Measurements from ENCODE around the gene PSMA1.
"Not testable (repeated sequence)": the region's sequence is repeated elsewhere in the genome, so short reads cannot be mapped to it uniquely, and the experiment has no call there.

The PSMA1 gene

DNA sequence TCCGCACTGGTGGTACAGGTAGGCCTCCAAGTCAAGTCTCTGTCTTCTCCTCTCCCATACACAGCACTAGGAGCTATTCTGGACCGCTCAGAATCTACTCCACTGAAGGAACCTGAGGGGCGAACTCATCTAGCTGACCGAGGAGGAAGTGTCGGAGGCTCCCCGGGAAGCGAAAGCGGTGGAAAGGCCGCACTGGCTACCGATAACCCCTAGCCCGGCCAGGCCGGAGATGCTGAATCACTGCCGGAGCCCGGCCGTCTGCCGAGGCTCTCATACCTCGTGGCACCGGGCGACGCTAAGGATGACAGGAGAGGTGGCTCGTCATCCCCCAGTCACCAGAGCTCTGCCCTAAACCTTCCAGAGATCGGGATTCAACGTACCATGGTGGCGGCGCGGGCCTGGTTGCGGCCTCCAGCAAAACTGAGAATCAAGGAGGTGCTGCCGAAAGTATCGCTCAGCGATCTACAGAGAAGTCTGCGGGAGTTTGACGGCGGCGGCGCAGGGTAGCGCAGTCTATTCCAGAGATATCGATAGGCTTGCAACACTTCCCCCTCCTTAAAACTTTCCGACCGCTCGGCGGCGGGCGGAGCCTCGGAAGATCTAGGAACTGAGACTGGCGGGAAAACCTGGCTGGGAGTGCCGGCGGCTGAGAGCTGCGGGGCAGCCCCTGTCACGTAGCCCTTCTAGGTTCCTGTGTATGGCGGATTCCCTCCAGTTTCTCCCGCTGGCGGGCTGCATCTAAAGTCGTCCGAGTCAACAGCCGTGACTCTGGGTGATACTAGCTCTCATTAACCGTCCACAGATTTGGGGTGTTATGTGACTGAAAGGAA is at the start of gene PSMA1:
PSMA1 (minus strand) TSS at position 470 of the 830 bp plus-strand sequence; CDS start at position 383, 87 bp downstream.
- peak; percentile 78 to 83 for DNase-seq (ENCODE audit: extremely low read depth in 1 of 2, low read depth in 1 of 2)

DNA sequence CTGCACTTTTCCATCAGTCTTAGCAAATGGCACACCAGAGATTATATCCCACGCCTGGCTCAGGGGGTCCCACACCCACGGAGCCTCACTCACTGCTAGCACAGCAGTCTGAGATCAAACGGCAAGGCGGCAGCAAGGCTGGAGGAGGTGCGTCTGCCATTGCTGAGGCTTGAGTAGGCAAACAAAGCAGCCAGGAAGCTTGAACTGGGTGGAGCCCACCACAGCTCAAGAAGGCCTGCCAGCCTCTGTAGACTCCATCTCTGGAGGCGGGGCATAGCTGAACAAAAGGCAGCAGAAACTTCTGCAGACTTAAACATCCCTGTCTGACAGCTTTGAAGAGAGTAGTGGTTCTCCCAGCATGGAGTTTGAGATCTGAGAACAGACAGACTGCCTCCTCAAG is 49.3 kb upstream of the PSMA1 start:
- DNase-seq (ENCODE audit: extremely low read depth in 1 of 2, low read depth in 1 of 2), result not testable (repeated sequence)

DNA sequence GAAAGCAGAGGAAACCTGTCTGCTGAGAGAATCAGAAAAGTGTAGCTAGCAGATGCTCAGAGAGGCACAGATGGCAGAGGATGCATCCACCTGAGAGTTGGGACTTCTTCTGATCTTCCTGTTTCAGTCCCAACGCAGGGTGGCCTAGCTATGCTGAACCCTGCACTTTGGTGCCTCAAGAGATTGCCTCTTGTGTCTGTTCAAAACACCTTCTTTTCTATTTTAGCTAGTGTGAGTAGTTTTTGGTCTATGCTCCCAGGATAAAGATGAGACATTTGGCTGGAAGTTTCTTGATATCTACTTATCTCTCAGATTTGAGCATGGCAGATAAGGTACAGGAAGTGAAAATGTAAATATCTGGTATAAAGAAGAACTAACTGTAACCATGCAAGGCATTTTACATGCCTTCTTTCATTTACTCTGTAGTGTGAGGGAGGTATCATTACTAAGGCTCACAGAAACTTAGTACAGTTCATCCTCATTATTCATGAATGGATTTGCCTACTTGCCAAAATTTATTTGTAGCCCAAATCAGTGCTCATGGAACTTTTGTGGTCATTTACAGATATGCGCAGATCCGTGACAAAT is 47.0 kb upstream of the PSMA1 start:
- no peak for DNase-seq (ENCODE audit: extremely low read depth in 1 of 2, low read depth in 1 of 2)

DNA sequence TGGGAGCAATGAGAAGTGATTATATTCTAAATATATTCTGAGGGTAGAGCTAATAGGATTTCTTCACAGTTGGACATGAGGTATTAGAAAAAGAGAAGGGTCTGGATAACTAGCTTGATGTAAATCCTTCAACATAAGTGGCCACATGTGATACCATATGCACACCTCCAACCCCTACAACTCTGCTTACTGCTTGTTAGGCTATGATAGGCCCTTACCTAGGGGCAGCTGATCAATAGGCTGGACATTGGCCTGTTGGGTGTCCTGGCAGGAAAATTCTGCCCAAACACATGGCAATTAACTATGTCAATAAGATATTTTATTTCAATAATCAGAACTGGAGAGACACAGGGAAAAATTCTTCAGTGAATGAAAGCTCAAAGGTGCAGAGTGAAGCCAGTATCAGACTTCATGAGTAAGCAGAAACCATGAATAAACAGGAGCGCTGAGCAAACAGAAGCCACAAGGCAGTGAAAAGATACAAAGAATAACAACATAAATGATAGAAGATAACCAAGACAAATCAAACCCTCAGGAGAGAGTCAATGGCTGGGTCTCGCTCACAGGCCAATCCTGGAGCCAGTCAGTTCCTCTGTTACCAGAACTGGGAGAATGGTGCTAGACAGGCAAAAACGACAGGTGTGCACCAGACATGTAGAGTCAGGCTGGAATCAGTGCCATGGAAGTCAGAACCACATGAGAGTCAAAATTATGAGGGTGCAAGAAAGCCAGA is 46.3 kb upstream of the PSMA1 start:
- no peak for DNase-seq (ENCODE audit: extremely low read depth in 1 of 2, low read depth in 1 of 2)

DNA sequence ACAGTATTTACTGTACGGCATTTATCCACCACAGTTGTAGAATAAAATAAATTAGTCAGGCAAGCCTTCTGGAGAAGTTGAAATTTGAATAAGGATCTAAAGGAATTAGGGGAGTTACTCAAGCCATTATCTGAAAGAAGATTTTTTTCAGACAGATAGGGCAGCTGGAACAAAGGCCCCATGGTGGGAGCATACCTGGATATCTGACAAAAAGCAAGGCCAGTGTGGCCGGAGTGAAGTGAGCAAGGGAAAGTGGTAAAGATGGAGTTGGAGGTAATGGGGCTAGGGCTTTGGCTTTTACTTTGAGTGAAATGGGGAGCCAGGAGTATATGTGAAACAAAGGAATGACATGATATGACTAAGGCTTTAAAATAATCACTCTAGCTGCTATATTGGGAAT is 45.7 kb upstream of the PSMA1 start:
- DNase-seq (ENCODE audit: extremely low read depth in 1 of 2, low read depth in 1 of 2), result no peak

DNA sequence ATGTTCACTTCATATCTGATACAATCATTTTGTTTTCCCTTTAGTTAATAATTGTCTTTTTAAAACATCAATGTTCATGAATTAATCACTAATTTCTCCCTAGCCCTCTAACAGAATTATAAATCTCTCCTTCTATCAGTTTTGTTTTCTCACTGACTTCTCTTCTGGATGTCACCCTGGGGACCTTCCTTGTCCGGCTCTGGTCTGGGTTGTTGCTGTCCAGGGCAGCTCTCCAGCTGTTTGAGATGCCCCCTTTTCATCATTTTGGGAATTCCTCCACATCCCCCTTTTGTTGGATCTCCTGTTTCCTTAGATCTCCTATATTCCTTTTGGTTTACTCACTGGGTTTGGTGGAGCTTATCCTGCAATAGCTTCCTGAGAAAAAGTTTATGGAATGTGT is 35.6 kb upstream of the PSMA1 start:
- no peak for DNase-seq (ENCODE audit: extremely low read depth in 1 of 2, low read depth in 1 of 2)

DNA sequence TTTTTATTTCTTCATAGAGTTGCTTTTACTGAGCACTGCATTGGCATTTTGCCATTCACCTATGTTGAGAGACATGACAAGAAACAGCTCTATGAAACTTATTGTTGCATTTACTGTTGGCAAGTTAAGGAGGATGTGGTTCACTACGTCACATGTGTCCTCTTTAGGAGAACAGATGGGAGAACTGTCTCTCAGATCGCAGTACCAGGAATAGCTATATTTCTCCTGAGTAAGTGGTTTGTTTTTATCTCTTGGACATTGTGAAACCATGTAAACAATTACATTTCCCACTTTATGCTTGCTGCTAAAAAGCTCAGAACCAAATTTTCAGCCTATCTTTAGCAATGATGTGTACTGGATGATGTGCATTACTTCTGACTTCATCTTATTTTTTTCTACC is 34.8 kb upstream of the PSMA1 start:
- DNase-seq (ENCODE audit: extremely low read depth in 1 of 2, low read depth in 1 of 2), result no peak

DNA sequence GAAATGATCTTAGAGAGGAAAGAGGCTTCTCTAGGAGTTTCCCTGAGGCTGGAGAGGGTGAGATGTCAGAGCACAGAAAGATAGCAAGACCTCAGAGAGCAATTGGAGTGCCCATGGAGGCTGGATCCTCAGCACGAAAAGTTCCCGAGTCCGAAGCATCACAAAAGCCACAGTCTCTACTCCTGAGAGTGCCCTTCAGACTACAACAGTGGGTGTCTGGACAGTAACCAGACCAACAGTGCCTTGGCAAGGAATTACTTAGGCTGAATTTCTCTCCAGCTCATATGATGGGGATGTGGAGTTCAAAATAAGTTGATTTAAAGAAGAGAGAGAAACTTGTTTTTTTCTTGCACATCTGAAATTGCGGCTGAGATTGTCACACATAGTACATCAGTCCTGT is 31.9 kb upstream of the PSMA1 start:
- no peak for DNase-seq (ENCODE audit: extremely low read depth in 1 of 2, low read depth in 1 of 2)

DNA sequence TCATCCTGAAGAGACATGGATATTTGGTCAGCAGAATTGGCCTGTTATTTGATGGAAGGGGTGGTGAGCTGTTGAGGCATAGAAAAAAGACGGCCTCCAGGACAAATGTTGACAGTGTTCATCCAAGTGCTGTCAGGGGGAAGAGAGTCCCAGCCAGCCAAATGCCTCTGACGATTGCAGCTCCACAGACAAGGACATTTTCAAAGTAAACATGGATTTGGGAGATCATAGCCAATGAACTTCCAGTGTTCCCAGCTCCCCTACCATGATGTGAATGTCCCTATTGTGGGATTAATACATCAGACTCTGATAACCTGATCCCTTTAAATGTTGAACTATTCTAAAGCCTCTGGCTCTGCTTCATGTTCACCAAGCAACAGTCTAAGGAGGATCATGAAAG is 31.2 kb upstream of the PSMA1 start:
- DNase-seq (ENCODE audit: extremely low read depth in 1 of 2, low read depth in 1 of 2), result no peak

DNA sequence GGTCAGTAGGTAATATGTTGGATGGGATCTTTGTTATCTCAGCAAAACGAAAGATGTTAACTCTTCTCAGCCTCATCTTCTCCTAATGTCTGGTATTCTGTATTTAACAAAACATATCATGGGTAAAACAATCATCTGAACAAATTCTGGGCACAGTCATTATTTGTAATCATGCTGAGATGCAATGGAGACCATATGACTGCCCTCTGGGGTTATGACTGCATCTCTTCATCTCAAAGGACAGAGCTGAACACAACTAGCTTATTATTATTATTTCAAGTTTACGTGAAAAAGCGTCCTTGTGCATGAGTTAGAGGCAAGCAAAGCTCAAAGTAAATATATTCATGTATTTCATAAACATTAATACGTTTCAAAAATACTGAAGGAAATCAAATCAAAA is 29.7 kb upstream of the PSMA1 start:
- DNase-seq (ENCODE audit: extremely low read depth in 1 of 2, low read depth in 1 of 2), result no peak

DNA sequence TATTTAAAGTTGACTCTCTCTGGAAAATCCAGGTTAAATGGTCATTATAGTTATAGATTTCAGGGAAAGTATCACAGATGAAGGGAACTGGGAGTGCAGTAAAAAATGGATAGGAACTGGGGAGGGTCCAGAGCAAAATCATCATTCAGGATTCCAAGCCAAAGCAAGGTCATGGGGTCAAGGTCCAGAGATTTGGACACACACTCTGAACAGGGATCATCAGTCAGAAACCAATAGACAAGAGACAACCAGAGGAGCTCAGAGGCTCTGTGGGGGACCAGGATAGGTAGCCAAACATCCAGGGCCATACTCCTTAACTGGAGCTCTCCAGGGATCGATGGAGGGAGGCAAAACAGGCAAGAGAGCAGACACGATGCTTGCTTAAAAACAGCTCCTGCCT is 27.3 kb upstream of the PSMA1 start:
- no peak for DNase-seq (ENCODE audit: extremely low read depth in 1 of 2, low read depth in 1 of 2)

DNA sequence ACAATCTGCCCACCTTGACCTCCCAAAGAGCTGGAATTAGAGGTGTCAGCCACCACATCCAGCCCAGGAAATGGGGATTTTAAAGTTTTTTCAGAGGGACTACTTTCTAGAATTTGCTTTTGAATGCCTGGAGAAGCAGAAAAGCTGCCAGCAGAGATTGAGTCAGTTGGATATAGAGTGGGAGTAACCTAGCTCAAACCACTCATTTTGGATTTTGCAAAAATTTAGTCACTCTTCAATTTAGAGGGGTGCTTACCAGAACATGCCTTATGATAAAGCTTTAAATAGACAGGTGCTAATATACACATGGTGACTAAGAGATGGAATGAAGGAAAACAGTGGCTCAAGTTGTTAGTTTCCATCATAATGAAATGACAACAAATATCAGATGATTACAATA is 26.5 kb upstream of the PSMA1 start:
- DNase-seq (ENCODE audit: extremely low read depth in 1 of 2, low read depth in 1 of 2), result no peak

DNA sequence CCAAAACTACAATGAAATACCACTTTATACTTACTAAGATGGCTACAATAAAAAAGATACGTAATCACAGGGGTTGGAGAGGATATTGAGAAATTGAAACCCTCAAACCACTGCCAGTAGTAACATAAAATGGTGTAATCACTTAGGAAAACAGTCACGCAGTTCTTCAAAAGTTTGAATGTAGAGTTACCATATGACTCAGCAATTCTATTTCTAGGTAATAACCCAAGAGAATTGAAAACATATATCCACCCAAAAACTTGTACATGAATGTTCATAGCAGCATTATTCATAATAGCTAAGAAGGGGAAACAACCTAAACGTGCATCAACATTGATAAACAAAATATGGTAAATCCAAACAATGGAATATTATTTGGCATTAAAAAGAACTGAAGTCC is 24.4 kb upstream of the PSMA1 start:
- DNase-seq (ENCODE audit: extremely low read depth in 1 of 2, low read depth in 1 of 2), result no peak

DNA sequence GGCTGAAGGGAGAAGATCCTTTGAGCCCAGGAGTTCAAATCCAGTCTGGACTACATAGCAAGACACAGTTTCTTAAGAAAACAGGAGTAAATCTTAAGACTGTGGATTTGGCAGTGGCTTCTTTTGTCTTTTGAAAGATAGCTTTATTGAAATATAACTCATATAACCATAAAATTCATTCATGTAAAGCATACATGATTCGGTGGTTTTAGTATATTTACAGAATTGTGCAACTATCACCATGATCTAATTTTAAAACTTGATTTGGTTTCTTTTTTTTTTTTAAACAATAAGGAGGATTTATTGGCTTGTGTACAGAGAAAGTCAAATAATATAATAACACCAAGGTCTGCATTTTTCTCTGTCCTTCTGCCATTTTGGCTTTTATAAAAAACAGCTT is 23.1 kb upstream of the PSMA1 start:
- no peak for DNase-seq (ENCODE audit: extremely low read depth in 1 of 2, low read depth in 1 of 2)

DNA sequence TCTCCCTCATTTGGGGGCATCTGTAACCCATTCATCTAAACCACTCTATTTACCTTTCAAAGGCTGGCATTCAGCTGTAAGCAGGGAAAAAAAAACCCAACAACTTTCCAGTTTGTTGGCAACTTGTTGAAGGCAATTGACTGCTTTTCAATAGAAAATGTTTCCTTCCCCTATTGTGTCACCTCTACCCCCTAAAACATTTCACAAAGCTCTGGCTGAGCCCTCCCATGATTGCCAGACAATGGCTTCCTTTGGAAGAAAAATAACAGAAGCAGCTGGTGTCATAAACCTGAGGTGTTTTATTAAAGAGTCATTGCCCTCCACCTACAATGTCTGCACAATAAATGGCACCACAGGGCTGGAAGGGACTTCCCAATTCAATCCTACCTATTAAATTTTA is 22.1 kb upstream of the PSMA1 start:
- DNase-seq (ENCODE audit: extremely low read depth in 1 of 2, low read depth in 1 of 2), result no peak

DNA sequence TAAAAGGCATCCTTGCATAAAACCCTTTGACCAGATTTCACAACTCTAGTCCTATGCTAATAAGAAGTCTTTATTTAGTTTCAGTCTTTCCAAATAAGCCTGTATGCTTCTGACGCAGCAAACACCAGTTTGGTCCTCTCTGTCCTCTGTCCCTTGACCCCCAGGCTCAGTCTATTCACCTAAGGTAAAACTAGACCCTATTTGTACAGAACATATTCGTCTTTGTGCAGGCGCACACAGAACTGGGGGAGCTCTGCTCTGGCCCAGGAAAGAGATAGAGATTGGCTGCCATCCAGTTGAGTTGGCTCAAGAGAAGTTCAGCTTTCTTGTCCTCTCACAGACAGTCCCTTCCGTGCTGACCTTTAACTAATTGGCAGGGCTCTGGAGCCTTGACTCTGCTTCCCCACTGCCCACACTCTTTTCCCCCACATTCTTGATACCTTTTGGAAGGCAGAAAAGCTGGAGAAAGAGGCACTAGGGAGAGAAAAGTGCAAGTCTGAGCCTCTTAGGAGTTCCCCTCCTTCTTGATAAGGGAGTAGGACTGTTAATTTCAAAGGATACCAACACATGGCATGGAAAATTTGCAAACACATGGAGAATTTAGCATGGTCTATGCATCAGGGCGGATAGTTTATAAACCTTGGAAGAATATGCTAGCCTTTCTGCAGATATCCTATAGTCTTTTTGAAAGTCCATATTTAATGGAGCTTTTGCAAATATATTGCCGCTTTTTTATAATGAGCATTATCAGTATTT is 21.2 kb upstream of the PSMA1 start:
- DNase-seq (ENCODE audit: extremely low read depth in 1 of 2, low read depth in 1 of 2), result no peak

DNA sequence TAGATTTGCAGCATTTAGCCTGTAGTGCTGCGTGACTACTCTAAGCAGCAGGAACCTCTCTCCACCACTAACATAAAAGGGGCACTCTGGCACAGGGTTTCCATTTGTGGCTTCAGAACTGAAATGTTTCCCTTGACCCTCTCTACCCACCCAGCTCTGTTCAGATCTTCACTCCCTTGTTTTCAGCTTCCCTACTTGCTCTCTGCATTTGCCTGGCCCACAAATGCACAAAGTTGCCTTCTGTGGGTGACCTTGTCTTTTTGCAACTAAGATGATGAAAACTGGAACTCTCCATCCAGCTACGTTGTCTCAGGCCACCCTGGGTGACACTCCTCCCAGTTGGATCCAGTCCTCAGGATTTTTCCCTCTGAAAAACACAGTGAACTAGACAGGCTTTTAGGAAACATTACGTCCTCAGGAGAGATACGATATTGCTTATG is 19.8 kb upstream of the PSMA1 start:
- DNase-seq (ENCODE audit: extremely low read depth in 1 of 2, low read depth in 1 of 2), result no peak

DNA sequence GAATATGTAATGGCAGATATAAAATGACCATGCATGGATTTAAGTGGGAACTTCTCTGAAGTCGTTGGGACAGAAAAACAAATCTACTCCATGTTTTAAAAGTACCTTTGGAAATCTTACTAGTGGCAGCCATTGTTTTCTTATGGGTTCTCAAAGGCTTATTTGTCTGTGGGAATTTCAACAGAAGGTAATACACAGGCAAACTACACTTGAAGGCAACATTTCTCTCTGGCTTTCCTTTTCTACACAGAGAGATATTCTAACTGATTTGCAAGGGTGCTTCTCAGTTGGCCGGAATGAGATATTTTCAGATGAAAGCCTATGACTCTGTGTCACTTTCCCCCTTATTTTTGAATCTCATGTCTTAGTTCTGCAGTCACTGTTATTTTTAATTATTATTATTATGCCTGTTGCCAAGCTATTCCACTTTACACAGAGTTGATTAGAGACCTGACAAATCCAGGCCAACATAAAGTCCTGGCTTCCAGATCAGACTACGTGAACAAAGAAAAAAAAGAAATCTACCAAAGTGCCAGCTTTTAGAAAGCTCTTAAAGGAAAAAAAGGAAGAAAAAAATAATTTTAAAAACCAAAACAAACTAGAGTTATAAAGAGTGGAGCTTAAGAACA is 18.9 kb upstream of the PSMA1 start:
- no peak for DNase-seq (ENCODE audit: extremely low read depth in 1 of 2, low read depth in 1 of 2)

DNA sequence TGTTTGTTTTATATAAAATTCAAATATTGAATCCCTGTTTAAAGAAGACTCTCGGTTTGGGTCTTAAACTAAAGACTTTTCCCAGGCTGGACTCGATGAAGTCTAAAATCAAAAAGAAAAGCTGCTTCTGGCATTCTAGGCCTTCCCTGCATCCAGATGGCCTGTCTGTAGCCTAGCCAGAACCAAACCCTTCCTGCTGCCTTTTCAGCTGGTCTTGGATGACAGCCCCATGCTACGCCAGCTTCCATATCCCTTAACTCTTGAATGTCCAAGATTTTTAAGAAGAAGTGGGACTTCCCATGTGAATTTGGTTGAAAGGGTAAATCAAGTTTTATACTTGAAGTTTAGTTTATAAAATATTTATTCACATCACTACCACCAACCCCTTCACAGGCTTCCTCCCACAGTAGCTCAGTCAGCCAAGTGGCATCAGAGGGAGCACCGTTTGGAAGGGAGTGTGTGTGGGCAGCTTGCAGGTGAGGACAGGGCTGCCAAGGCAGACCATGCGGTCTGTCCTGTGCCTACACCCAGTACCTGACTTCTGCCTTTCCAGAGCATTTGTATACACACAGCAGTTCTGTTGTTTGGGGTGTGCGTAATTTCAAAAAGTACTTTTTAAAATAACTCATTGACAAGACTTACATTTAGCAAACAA is 18.2 kb upstream of the PSMA1 start:
- no peak for DNase-seq (ENCODE audit: extremely low read depth in 1 of 2, low read depth in 1 of 2)

DNA sequence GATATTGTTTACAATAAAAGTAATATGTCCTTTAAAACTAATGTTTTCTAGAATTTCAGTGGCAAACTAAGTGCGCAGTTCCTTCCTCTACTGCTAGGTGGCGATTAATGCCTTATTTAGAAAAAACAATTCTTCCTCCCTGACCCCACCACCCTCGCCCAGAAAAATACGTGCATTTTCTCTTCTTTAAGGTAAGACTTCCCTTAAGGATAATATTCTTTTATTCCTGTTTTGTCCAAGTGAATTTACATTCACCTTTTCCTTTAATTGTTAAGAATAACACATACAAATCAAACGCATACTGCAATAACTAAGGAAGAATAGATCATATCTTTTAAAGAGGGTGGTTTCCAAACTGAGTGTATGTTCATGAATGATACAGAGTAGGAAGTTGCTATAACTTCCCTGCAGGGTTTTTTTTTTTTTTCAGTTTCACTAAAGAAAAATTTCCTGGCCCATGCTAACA is 17.0 kb upstream of the PSMA1 start:
- peak in 1 of 2 donors; percentile 5 for DNase-seq (ENCODE audit: extremely low read depth in 1 of 2, low read depth in 1 of 2)

Data from activated CD8-positive, alpha-beta memory T cell treated with anti-CD3 and anti-CD28 coated beads for 1 hour (primary cell).